DND-41 (cell line): ENCODE results near the gene RPH3AL.
"Not testable (repeated sequence)": the region's sequence is repeated elsewhere in the genome, so short reads cannot be mapped to it uniquely, and the experiment has no call there.

Experiments
- ATAC-seq: fragments of 200-7000 bp; cut with Tn5 transposase; 3 replicates; pipeline ENCODE4 v1.9.1; 2021; ENCODE audit warnings: low read depth; ENCODE audit not compliant: insufficient read depth
- DNase-seq: peaks from one replicate; pipeline ENCODE4 v3.0.0-alpha.2; 2020
- H2AFZ ChIP-seq: 2 replicates; pipeline ENCODE4 v1.6.0; 2012; ENCODE audit warnings: low read depth, low read length
- H3K27ac ChIP-seq: 2 replicates; pipeline ENCODE4 v1.5.1; 2012; ENCODE audit warnings: low read length, inconsistent platforms
- H3K27me3 ChIP-seq: fragments of 200-600 bp; sonication (generic); 2 replicates; pipeline ENCODE4 v1.6.0; 2012; ENCODE audit warnings: low read length, mild to moderate bottlenecking, inconsistent platforms; ENCODE audit not compliant: insufficient read depth, poor library complexity
- H3K36me3 ChIP-seq: 2 replicates; pipeline ENCODE4 v1.5.1; 2012; ENCODE audit warnings: low read length, inconsistent platforms; ENCODE audit not compliant: insufficient read depth
- H3K4me1 ChIP-seq: 2 replicates; pipeline ENCODE4 v1.5.1; 2012; ENCODE audit warnings: mild to moderate bottlenecking, low read length; ENCODE audit not compliant: insufficient read depth
- H3K4me2 ChIP-seq: 2 replicates; pipeline ENCODE4 v1.6.0; 2012; ENCODE audit warnings: mild to moderate bottlenecking, moderate library complexity, low read length, inconsistent platforms; ENCODE audit not compliant: insufficient read depth
- H3K4me3 ChIP-seq, 2 experiments: fragments of 200-600 bp in 1 of 2; shearing (Covaris generic) in 1 of 2; 2 replicates each; pipeline ENCODE4 v1.5.1; 2012 to 2016; ENCODE audit warnings: inconsistent platforms in 2 of 2, low read length in 2 of 2, mild to moderate bottlenecking in 2 of 2, low read depth in 1 of 2, moderate library complexity in 1 of 2
- H3K79me2 ChIP-seq: 2 replicates; pipeline ENCODE4 v1.6.0; 2012; ENCODE audit warnings: low read length, inconsistent platforms; ENCODE audit not compliant: insufficient read depth
- H3K9ac ChIP-seq: 2 replicates; pipeline ENCODE4 v1.6.0; 2012; ENCODE audit warnings: low read depth, mild to moderate bottlenecking, inconsistent platforms, low read length, moderate library complexity
- H3K9me3 ChIP-seq: 2 replicates; pipeline ENCODE4 v1.5.1; 2012; ENCODE audit warnings: low read length, moderate library complexity, mild to moderate bottlenecking, inconsistent platforms; ENCODE audit not compliant: insufficient read depth, severe bottlenecking
- H4K20me1 ChIP-seq: 2 replicates; pipeline ENCODE4 v1.6.0; 2012; ENCODE audit warnings: low read length; ENCODE audit not compliant: insufficient read depth
- CTCF ChIP-seq: IDR thresholded peaks from 2 replicates; pipeline ENCODE4 v1.5.1; 2012; ENCODE audit warnings: borderline replicate concordance, low read length, moderate library complexity, mild to moderate bottlenecking; ENCODE audit not compliant: poor library complexity, severe bottlenecking; ENCODE audit errors: extremely low read depth
- EZH2 ChIP-seq: IDR thresholded peaks from 3 replicates; pipeline ENCODE4 v1.6.1; 2012; ENCODE audit warnings: borderline replicate concordance, low read depth, mild to moderate bottlenecking, moderate library complexity, low read length, inconsistent platforms; ENCODE audit not compliant: severe bottlenecking

RPH3AL gene

DNA sequence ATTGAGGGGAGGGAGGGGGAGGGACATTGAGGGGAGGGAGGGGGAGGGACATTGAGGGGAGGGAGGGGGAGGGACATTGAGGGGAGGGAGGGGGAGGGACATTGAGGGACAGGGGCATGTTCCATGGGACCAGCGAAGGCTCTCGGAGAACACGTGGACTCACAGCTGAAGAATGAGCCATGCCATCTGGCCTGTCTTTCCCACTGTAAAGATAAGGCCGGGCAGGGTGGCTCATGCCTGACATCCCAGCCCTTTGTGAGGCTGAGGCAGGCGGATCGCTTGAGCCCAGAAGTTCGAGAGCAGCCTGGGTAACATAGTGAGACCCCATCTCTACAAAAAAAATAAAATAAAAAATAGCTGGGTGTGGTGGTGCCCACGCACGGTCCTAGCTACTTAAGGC is 32.5 kb downstream of the RPH3AL start:
- no peak overlapping the region for H3K9ac ChIP-seq
- H3K27me3 ChIP-seq: no peaks in the 10 kb centered on the region
- no peak for TF ChIP-seq EZH2
- no peaks in the 10 kb centered on the region for H3K4me1 ChIP-seq
- H4K20me1 ChIP-seq: no peaks in the 10 kb centered on the region
- no peak overlapping the region for H3K4me2 ChIP-seq
- no peak overlapping the region for H2AFZ ChIP-seq
- no peak for ATAC-seq
- no peak overlapping the region for H3K4me3 ChIP-seq
- H3K9me3 ChIP-seq: no peaks in the 10 kb centered on the region
- no peaks in the 10 kb centered on the region for H3K79me2 ChIP-seq
- no peak overlapping the region for H3K27ac ChIP-seq
- H3K36me3 ChIP-seq: no peaks in the 10 kb centered on the region
- DNase-seq: no peak

- H3K36me3 ChIP-seq: no peaks in the 10 kb centered on the region
- TF ChIP-seq EZH2 (no peak), CTCF (no peak)
- H3K79me2 ChIP-seq: no peaks in the 10 kb centered on the region
- H4K20me1 ChIP-seq: no peaks in the 10 kb centered on the region
- no peak overlapping the region for H3K4me2 ChIP-seq
- H3K27me3 ChIP-seq: no peaks in the 10 kb centered on the region
- DNase-seq (no peak), ATAC-seq (no peak)
- no peak overlapping the region for H2AFZ ChIP-seq
- no peak overlapping the region for H3K9ac ChIP-seq
- H3K9me3 ChIP-seq: no peaks in the 10 kb centered on the region
- no peak overlapping the region for H3K4me3 ChIP-seq
- no peak overlapping the region for H3K27ac ChIP-seq
- no peaks in the 10 kb centered on the region for H3K4me1 ChIP-seq
Measured at GRCh38 chr17:319266-319665, 33.3 kb downstream of the RPH3AL start.

GRCh38 chr17:317070-317469 is 35.5 kb downstream of the RPH3AL start:
- not testable (repeated sequence) for DNase-seq, H2AFZ ChIP-seq, H3K79me2 ChIP-seq, H3K4me3 ChIP-seq, H3K4me2 ChIP-seq, H3K27me3 ChIP-seq, H3K9me3 ChIP-seq, H3K9ac ChIP-seq, H3K4me1 ChIP-seq, ATAC-seq, H3K27ac ChIP-seq, H3K36me3 ChIP-seq
- 0 out of 2 replicates have a peak, but pooled peaks cover 10% of the 10 kb centered on the region for H4K20me1 ChIP-seq

- not testable (repeated sequence) for H3K9me3 ChIP-seq, H3K27ac ChIP-seq, H3K27me3 ChIP-seq, H3K4me2 ChIP-seq, DNase-seq, H3K36me3 ChIP-seq, H3K4me3 ChIP-seq, H3K79me2 ChIP-seq, ATAC-seq, H3K4me1 ChIP-seq, H2AFZ ChIP-seq, H3K9ac ChIP-seq
- 0 out of 2 replicates have a peak, but pooled peaks cover 10% of the 10 kb centered on the region for H4K20me1 ChIP-seq
Measured at GRCh38 chr17:315399-315798, 37.2 kb downstream of the RPH3AL start.

DNA sequence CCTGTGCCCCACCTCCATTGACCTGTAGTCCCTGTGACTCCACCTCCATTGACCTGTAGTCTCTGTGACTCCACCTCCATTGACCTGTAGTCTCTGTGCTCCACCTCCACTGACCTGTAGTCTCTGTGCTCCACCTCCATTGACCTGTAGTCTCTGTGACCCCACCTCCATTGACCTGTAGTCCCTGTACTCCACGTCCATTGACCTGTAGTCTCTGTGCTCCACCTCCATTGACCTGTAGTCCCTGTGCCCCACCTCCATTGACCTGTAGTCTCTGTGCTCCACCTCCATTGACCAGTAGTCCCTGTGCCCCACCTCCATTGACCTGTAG is 38.0 kb downstream of the RPH3AL start:
- not testable (repeated sequence) for ATAC-seq, H3K4me1 ChIP-seq, H3K27me3 ChIP-seq, H3K9ac ChIP-seq, H2AFZ ChIP-seq, H3K79me2 ChIP-seq, H3K4me3 ChIP-seq, H3K4me2 ChIP-seq, H3K9me3 ChIP-seq, H3K27ac ChIP-seq, DNase-seq, H3K36me3 ChIP-seq
- H4K20me1 ChIP-seq: 0 out of 2 replicates have a peak, but pooled peaks cover 10% of the 10 kb centered on the region
